BJ (cell line): ENCODE results near the gene HIGD1A. TPM values are rescaled to one million over a fixed set of nuclear protein-coding genes. Genes with fewer than 3 reads are reported as not detected.
"Not testable (repeated sequence)": the region's sequence is repeated elsewhere in the genome, so short reads cannot be mapped to it uniquely, and the experiment has no call there.

Source experiments
- CTCF ChIA-PET: fragments of 350-600 bp; formaldehyde crosslinking; extraction: SDS; loops from one replicate; lab custom pipeline; 2021; ENCODE audit warnings: antibody characterized with exemption, inconsistent platforms; lab: Yijun Ruan, JAX
- POLR2A ChIA-PET: fragments of 300-600 bp; sonication (Branson Sonifier 250); formaldehyde crosslinking; extraction: SDS; loops from one replicate; lab custom pipeline; 2021; ENCODE audit warnings: antibody characterized with exemption; lab: Charles Lee
- DNase-seq: peaks from one replicate; pipeline ENCODE4 v3.0.0-alpha.2; 2011; ENCODE audit warnings: low read depth
- H3K27me3 ChIP-seq: 2 replicates; pipeline ENCODE4 v1.6.0; 2011; ENCODE audit warnings: low read length; ENCODE audit not compliant: control insufficient read depth, insufficient read depth
- H3K36me3 ChIP-seq: 2 replicates; pipeline ENCODE4 v1.5.1; 2011; ENCODE audit warnings: low read length; ENCODE audit not compliant: control insufficient read depth, insufficient read depth
- H3K4me3 ChIP-seq: 2 replicates; pipeline ENCODE4 v1.5.1; 2011; ENCODE audit warnings: low read depth, mild to moderate bottlenecking, control low read depth, low read length
- CTCF ChIP-seq: IDR thresholded peaks from 2 replicates; pipeline ENCODE4 v1.5.1; 2011; ENCODE audit warnings: low read depth, mild to moderate bottlenecking, control low read depth, inconsistent platforms, low read length, moderate library complexity; ENCODE audit not compliant: insufficient read depth
- polyA plus RNA-seq: library from polyadenylated mRNA; depleted of rRNA; stranded (reverse); fragments of >200 nt; gene quantifications from 2 replicates; pipeline ENCODE4 v1.2.3, GENCODE V29; 2011

Gene HIGD1A
- polyA plus RNA-seq, 1 experiment, result 51.1 TPM

- POLR2A ChIA-PET, result no interaction called here
Observed at GRCh38 chr3:42814246-42814645, 10.0 kb upstream of the HIGD1A start.

GRCh38 chr3:42811118-42811883, 7.0 kb upstream of the HIGD1A start:
- DNase-seq, CTCF ChIA-PET, H3K27me3 ChIP-seq, H3K4me3 ChIP-seq, H3K36me3 ChIP-seq, POLR2A ChIA-PET: not testable (repeated sequence)

More at GRCh38 chr3:42814246-42814645, 10.0 kb upstream of the HIGD1A start:
- peaks cover 3% of the 10 kb centered on the region for H3K27me3 ChIP-seq
- H3K36me3 ChIP-seq, result no peaks in the 10 kb centered on the region
- no peak overlapping the region for H3K4me3 ChIP-seq
- TF ChIP-seq CTCF, result no peak
- CTCF ChIA-PET, result no interaction called here
- no peak for DNase-seq

- H3K4me3 ChIP-seq, POLR2A ChIA-PET, DNase-seq, H3K36me3 ChIP-seq, H3K27me3 ChIP-seq: not testable (repeated sequence)
- CTCF ChIA-PET, result interaction anchor here (1.8 kb wide), 1 partner anchor 21 kb away, joined by 4 read pairs; no protein-coding TSS in a partner anchor
Observed at GRCh38 chr3:42810706-42811105, 6.4 kb upstream of the HIGD1A start.

GRCh38 chr3:42809202-42809601, 4.9 kb upstream of the HIGD1A start, which contains the start of gene ACKR2:
Gene ACKR2 (plus strand): TSS chr3:42809445. CDS start chr3:42864503, 55,058 bp downstream.
- Histone ChIP-seq H3K27me3 (no peaks in the 10 kb centered on the region; the same call in 1 of the 2 replicates), H3K36me3 (no peaks in the 10 kb centered on the region), H3K4me3 (no peak within 1 kb of the TSS)
- ChIA-PET POLR2A (interaction anchor here (0.6 kb wide), 1 partner anchor 194 kb away, joined by 3 read pairs; no protein-coding TSS in a partner anchor), CTCF (interaction anchor here (1.8 to 2.3 kb wide), 2 partner anchors 22 to 29 kb away, joined by 4 to 7 read pairs; no protein-coding TSS in a partner anchor)
- TF ChIP-seq CTCF, result no peak
- DNase-seq, result no peak

- CTCF ChIA-PET, result interaction anchor here (2.3 kb wide), 1 partner anchor 28 kb away, joined by 7 read pairs; no protein-coding TSS in a partner anchor
Observed at GRCh38 chr3:42807929-42808328, 3.6 kb upstream of the HIGD1A start.

More at GRCh38 chr3:42807929-42808328, 3.6 kb upstream of the HIGD1A start:
- POLR2A ChIA-PET, result no interaction called here
- Histone ChIP-seq H3K27me3 (no peaks in the 10 kb centered on the region; the same call in 1 of the 2 replicates), H3K4me3 (no peak overlapping the region), H3K36me3 (no peaks in the 10 kb centered on the region)
- no peak for TF ChIP-seq CTCF
- DNase-seq, result no peak
